Ishikawa (cell line): ENCODE results near the gene SMKR1.

Experiments
- CEBPB ChIP-seq: IDR thresholded peaks from 2 replicates; pipeline ENCODE4 v1.6.1; 2012
- CREB1 ChIP-seq: IDR thresholded peaks from 2 replicates; pipeline ENCODE4 v1.6.1; 2012; ENCODE audit warnings: low read depth
- EGR1 ChIP-seq: IDR thresholded peaks from 2 replicates; pipeline ENCODE4 v1.6.1; 2012
- EP300 ChIP-seq: IDR thresholded peaks from 2 replicates; pipeline ENCODE4 v1.6.1; 2012; ENCODE audit warnings: borderline replicate concordance
- FOXM1 ChIP-seq: IDR thresholded peaks from 2 replicates; pipeline ENCODE4 v1.6.1; 2012; ENCODE audit warnings: low read depth, borderline replicate concordance
- MAX ChIP-seq: IDR thresholded peaks from 2 replicates; pipeline ENCODE4 v1.6.1; 2012
- NFIC ChIP-seq: IDR thresholded peaks from 2 replicates; pipeline ENCODE4 v1.6.1; 2012
- RAD21 ChIP-seq: IDR thresholded peaks from 2 replicates; pipeline ENCODE4 v1.6.1; 2012; ENCODE audit warnings: low read depth
- REST ChIP-seq: IDR thresholded peaks from 2 replicates; pipeline ENCODE4 v1.6.1; 2012; ENCODE audit warnings: low read depth, mild to moderate bottlenecking
- TAF1 ChIP-seq: IDR thresholded peaks from 2 replicates; pipeline ENCODE4 v1.6.1; 2012; ENCODE audit warnings: low read depth, mild to moderate bottlenecking
- TCF12 ChIP-seq: IDR thresholded peaks from 2 replicates; pipeline ENCODE4 v1.6.1; 2012; ENCODE audit warnings: low read depth
- TEAD4 ChIP-seq: IDR thresholded peaks from 2 replicates; pipeline ENCODE4 v1.6.1; 2012
- USF1 ChIP-seq: IDR thresholded peaks from 2 replicates; pipeline ENCODE4 v1.6.1; 2012
- YY1 ChIP-seq: IDR thresholded peaks from 2 replicates; pipeline ENCODE4 v1.6.1; 2012; ENCODE audit warnings: low read depth
- ZBTB7A ChIP-seq: IDR thresholded peaks from 2 replicates; pipeline ENCODE4 v1.6.1; 2012; ENCODE audit warnings: low read depth

Gene SMKR1

GRCh38 chr7:129501760-129502707 is at the start of gene SMKR1:
SMKR1 (plus strand) TSS chr7:129502531; CDS start chr7:129502825, 294 bp downstream.
- TF ChIP-seq MAX, result peak; percentile 85
- TF ChIP-seq EGR1, result peak; percentile 39; the same call in 1 of the 2 replicates
- TF ChIP-seq TCF12, result no peak; the same call in 1 of the 2 replicates

GRCh38 chr7:129452589-129453231 is 49.6 kb upstream of the SMKR1 start:
- no peak for TF ChIP-seq CEBPB
- no peak for TF ChIP-seq USF1
- no peak for TF ChIP-seq TEAD4
- no peak for TF ChIP-seq CREB1
- no peak for TF ChIP-seq YY1

- TF ChIP-seq NFIC (no peak), CEBPB (no peak), TEAD4 (no peak), REST (no peak), MAX (no peak), EGR1 (no peak), YY1 (no peak), RAD21 (no peak), EP300 (no peak), CREB1 (no peak), FOXM1 (no peak), USF1 (no peak), ZBTB7A (no peak), TCF12 (no peak)
These were observed 48.7 kb upstream of the SMKR1 start for GRCh38 chr7:129453510-129454248.

- TF ChIP-seq TAF1 (no peak), TCF12 (no peak), USF1 (no peak), YY1 (no peak), RAD21 (no peak), FOXM1 (no peak), EP300 (no peak), ZBTB7A (no peak), CREB1 (no peak), TEAD4 (no peak), EGR1 (no peak), MAX (no peak), NFIC (no peak), REST (no peak), CEBPB (no peak)
These were observed 48.1 kb upstream of the SMKR1 start for GRCh38 chr7:129454249-129454551.

- TF ChIP-seq YY1 (no peak), CEBPB (no peak), TAF1 (no peak), RAD21 (no peak), TCF12 (no peak), TEAD4 (no peak), ZBTB7A (no peak), REST (no peak), USF1 (no peak), CREB1 (no peak), EGR1 (no peak), NFIC (no peak), FOXM1 (no peak), EP300 (no peak), MAX (no peak)
These were observed 45.9 kb upstream of the SMKR1 start for GRCh38 chr7:129456421-129456820.
